HG03354 (cell line): Measurements from ENCODE around the gene SLAMF1.
"Not testable (repeated sequence)": the region's sequence is repeated elsewhere in the genome, so short reads cannot be mapped to it uniquely, and the experiment has no call there.

Experiments used
- ATAC-seq: cut with Tn5 transposase; IDR thresholded peaks from one replicate; pipeline ENCODE4 v1.9.1; 2021; ENCODE audit warnings: mild to moderate bottlenecking; ENCODE audit not compliant: unreplicated experiment, poor library complexity, severe bottlenecking

The SLAMF1 gene, protein sequence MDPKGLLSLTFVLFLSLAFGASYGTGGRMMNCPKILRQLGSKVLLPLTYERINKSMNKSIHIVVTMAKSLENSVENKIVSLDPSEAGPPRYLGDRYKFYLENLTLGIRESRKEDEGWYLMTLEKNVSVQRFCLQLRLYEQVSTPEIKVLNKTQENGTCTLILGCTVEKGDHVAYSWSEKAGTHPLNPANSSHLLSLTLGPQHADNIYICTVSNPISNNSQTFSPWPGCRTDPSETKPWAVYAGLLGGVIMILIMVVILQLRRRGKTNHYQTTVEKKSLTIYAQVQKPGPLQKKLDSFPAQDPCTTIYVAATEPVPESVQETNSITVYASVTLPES

DNA sequence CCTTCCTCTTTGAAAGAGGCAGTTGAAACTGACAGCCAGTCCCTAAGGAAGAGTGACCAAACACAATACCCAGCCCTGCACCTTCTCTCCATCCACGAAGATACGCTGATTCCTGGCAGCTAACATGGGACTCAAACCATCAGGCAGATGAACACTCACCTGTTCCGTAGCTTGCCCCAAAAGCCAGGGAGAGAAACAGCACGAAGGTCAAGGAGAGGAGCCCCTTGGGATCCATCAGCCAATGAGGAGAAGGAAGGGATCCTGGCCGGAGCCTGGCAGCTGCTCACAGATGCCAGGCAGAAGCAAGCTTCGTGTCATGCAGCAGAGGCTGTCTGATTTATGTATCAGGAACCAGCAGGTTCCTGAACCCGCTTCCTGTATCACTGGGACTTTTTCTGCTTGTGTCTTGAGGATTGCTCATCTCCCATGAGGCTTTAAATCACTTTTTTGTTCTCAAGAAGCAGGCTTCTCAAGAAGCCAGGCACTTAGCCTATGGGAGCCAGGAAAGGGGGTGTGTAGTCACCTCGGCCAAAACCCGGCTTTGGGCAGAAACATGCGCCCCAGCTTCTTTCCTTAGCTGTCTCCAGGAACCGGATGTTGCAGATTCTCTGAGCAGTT is at the start of gene SLAMF1:
TSS of gene SLAMF1 (minus strand) at position 334 of the 618 bp plus-strand sequence. CDS start at position 235, 99 bp downstream.
- peak; percentile 63 for ATAC-seq

DNA sequence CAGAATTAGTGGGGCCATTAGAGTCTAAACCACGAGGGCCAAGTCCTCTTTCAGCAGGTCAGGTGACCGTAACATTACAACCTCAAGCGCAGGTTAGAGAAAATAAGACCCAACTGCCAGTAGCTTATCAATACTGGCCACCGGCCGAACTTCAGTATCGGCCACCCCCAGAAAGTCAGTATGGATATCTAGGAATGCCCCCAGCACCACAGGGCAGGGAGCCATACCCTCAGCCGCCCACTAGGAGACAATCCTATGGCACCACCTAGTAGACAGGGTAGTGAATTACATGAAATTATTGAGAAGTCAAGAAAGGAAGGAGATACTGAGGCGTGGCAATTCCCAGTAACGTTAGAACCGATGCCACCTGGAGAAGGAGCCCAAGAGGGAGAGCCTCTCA is 45.5 kb upstream of the SLAMF1 start:
- not testable (repeated sequence) for ATAC-seq

DNA sequence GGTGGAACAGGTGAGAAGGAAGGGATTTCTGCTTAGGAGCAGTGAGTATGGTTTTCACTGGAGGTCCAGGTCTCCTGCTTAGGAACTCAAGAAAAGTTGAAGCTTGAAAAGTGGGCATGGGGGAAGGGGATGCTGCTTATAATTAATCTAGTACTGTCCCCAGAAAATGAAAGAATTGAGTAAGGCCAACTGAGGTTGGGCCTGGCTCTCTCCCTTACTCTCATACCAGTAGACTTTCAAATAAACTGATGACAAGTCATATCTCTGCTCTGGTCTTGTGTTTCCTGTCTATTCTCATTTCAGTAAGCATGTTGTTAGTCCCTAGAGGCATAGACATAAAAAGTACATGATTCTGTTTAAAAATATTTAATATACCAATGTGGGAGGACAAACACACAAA is 38.4 kb upstream of the SLAMF1 start:
- no peak for ATAC-seq

DNA sequence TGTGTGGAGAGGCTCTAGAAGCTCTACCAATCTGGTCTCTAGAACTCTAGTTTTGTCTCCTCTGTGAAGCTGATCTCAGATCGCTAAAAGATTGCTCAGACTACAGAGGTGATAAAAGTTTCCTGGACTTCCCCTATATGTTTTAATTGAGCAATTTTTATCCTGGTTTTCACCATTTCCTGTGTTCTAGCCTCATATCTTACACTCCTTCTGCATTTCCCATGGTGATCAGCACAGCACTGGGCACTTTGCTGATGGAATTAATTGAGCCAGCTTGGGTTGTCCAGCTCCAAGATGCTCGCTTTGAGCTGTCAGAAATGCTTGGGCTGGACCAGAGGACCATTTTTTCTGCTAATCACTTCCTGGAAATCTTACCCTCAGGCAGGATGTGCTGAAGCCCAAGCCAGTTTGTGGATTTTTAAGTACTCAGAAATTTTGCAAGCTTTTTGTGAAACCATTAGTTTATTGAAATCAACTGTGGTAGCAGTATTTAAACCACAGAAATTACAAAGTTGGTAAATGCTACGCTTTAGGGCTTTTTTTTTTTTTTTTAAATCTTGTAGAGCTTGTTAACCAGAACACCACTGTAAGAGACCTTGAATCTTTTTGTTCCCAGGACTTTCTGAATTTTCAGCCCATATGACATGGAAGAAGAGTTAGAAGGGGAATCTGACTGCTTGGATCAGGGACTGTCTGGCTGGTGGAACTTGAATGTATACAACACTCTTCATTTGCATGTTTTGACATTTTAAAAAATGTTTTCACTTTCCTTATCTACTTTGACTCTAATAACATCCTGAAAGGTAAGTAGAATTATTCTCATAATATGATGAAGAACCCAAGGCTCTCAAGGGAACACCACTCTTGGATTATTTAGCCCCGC is 36.4 kb upstream of the SLAMF1 start:
- ATAC-seq, result no peak

GRCh38 chr1:160681891-160682140 is 35.0 kb upstream of the SLAMF1 start:
- ATAC-seq, result no peak

- peak; percentile 65 for ATAC-seq
Measured at GRCh38 chr1:160681066-160681890, 34.4 kb upstream of the SLAMF1 start.

DNA sequence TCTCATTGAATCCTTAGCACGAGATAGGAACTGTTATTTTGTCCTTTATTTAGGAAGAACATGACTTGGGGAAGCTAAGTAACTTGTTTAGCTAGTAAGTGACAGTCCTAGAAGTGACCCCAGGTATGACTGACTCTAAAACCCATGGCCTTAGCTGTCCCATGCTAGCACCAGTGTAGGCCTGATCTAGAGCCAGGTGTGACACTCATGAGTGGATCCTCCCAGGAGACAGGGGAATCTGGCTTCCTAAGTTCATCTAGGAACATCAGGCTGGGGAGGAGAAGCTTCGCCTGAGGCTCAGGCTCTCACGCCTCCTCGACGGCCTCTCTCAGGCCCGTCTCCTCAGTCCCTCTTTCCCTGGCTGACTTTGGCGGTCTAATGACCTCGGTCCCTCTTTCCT is 33.6 kb upstream of the SLAMF1 start:
- no peak for ATAC-seq

GRCh38 chr1:160679893-160680292 is 33.0 kb upstream of the SLAMF1 start:
- ATAC-seq, result no peak

GRCh38 chr1:160676869-160677597 is 30.2 kb upstream of the SLAMF1 start:
- no peak for ATAC-seq

DNA sequence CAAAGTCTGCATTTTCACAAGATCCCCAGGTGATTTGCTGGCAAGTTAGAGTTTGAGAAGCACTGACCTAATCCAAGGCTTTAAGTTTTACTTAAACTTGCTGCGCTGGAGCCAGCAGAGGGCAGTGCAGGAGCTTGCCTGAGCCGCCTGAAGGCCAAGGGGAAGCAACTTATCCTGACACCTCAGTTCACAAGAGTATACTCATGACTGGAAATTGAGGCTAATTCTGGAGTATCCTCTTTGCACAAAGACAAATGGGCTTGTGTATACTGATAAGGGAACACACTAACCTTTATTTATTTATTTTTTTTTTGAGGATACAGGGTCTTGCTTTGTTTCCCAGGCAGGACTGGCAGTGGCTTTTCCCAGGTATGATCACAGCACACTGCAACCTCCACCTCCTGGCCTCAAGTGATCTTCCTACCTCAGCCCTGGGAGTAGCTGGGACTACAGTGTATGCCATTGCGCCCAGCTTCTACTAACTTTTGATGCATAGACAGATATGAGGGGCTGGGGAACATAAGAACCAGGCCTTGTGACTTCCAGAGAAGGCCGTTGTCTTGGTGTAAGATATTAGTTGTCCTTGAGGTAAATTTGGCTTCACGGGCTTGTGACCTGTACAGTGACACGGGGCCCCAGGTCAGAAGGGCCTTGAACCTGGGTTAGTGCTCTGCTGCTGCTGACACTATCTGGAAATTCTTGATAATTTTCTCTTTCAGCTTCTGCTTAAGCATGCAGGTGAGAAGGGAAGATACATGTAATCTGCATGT is 29.0 kb upstream of the SLAMF1 start:
- ATAC-seq, result peak; percentile 60

- ATAC-seq, result no peak
Measured at GRCh38 chr1:160674415-160674814, 27.6 kb upstream of the SLAMF1 start.

- ATAC-seq, result no peak
Measured at GRCh38 chr1:160672789-160673695, 26.2 kb upstream of the SLAMF1 start.

- ATAC-seq, result no peak
Measured at GRCh38 chr1:160671603-160672517, 25.0 kb upstream of the SLAMF1 start.

- no peak for ATAC-seq
Measured at GRCh38 chr1:160670701-160671100, 23.9 kb upstream of the SLAMF1 start.

GRCh38 chr1:160669802-160670201 is 23.0 kb upstream of the SLAMF1 start:
- no peak for ATAC-seq

GRCh38 chr1:160669276-160669675 is 22.4 kb upstream of the SLAMF1 start:
- no peak for ATAC-seq

DNA sequence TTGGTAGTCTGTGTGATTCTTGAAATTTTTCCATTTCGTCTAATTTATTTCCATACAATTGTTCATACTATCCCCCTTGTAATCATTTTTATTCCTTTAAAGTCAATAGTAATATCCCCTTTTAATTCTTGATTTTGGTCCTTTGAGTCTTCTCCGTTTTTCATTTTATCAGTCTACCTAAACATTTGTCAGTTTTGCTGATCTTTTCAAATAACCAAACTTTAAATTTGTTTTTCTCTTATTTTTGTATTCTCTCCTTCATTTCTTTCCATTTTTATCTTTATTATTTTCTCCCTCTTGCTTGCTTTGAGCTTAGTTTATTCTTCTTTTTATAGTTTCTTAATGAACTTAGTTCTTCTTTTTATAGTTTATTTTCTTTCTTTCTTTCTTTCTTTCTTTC is 21.1 kb upstream of the SLAMF1 start:
- no peak for ATAC-seq
